CD4-positive, alpha-beta T cell treated with Interleukin-2 at 100 ng/mL for 4 hours (primary cell): ENCODE data around the gene AP4S1.
"Not testable (repeated sequence)": the region's sequence is repeated elsewhere in the genome, so short reads cannot be mapped to it uniquely, and the experiment has no call there.

Experiments used
- DNase-seq: peaks from one replicate; pipeline ENCODE4 v3.0.0-alpha.2; 2020; ENCODE audit warnings: low spot score

Gene AP4S1

DNA sequence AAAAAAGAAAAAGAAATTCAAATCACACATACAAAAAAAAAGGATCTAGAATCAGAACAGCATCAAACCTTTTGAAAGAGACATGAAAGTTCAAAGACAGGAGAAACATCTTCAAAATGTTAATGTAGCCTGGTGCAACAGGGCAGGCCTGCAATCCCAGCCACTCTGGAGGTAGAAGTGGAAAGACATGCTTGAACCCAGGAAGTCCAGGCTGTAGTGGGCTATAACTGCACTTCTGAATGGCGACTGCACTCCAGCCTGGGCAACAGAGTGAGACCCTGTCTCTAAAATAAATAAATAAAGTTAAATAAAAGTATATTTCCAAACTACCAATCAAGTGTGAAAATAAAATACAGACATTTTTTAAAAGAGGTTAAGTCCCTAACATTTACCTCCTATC lies 18.7 kb upstream of the AP4S1 start:
- DNase-seq, result no peak

DNA sequence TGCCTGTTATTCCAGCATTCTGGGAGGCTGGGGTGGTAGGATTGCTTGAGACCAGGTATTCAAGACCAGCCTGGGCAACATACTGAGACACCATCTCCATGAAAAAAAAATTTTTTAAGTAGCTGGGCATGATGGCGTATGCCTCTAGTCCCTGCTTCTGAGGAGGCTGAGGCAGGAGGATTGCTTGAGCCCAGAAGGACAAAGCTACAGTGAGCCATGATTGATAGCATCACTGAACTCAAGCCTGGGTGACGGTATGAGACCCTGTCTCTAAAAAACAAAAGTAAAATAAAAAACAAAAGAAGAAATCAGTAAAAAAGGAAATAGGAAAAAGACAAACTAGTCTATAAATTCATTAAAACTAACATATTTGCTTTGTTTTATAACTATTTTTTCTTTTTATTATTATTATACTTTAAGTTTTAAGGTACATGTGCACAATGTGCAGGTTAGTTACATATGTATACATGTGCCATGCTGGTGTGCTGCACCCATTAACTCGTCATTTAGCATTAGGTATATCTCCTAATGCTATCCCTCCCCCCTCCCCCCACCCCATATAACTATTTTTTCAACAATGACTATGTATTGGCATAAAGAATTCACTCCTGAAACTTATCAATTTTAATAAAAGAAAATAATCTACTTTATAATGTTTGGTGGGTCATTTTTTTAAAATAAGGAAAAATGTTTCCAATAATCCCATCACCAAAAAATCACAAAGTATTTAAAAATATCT lies 15.4 kb upstream of the AP4S1 start:
- no peak for DNase-seq

DNA sequence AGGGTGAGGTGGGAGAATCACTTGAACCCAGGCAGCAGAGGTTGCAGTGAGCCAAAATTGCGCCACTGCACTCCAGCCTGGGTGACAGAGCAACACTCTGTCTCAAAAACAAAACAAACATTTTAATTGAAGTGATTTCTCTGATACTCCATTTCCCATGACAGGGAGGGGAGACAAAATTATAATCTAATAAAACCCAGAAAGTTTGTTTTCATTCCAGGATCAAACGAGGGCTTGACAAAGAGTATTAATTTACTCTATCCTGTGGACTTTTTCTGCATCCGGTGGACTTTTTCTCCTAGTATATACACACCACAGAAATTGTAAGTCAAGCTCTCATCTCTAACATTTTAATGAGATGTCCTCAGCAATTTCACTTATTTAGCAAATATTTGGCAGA lies 14.5 kb upstream of the AP4S1 start:
- DNase-seq, result no peak

DNA sequence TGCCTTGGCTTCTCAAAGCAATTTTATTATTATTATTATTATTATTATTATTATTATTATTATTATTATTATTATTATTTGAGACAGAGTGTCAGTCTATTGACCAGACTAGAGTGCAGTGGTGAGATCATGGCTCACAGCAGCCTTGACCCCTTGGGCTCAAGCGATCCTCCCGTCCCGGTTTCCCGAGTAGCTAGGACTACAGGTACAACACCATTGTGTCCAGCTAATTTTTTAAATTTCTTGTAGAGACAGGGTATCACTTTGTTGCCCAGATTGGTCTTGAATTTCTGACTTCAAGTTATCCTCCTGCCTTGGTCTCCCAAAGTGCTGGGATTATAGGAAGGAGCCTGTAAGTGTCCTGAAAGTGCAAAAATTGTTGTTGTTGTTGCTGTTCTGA lies 11.6 kb upstream of the AP4S1 start:
- DNase-seq, result no peak

DNA sequence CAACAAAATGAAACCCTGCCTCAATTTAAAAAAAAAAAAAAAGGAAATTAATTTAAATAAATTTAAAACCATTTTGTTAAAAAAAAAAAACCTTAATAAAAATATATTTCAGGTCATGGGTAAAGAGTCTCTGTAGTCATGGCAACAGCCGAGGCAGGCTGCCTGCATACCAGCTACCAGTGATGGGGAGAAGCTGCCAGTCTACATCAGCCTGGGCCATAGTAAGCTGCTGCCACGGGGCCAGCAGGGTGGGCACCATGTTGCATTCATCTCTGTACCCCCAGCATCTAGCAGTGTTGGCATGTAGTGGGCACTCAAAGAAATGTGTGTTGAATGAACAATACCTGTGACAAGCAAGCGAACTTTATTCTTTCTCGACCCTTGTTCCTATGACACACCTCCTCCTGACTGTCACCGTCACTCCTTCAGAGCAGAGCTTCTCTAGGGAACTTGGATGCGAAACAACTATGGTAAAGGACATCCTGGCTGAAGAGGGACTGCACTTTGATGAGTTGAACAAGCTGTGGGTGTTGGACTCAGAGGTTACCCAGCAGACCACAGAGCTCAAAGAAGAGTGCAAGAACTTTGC lies 7.3 kb upstream of the AP4S1 start:
- no peak for DNase-seq

DNA sequence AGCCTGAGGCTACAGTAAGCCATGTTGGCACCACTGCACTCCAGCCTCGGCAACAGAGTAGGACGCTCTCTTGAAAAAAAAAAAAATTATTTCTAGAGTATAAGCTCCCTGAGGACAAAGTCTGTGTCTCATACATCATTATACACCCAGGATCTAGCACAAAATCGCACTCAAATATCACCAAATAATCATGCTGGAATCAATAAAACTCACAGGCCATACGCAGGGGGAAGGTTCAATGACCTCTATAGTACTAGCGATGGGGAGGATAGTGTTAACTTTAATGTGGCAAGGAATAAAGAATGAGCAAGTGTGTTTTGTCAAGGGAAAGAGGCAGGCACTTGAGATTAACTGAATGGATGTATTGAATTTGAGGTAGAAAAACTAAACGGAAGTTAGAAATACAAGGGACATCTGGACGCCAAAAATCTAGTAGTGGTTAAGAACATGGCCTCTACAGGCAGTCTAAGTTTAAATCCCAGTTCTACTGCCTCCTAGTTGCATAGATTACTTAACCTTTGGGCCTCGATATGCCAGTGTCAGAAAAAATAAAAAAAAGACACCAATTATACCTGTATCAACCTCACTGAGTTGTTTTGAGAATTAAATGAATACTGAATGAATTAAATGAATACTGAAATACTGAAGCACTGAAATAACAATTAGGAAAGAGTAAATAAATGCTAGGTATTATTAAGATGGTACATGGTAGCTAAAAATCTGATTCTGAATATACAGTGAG lies 4.4 kb upstream of the AP4S1 start:
- DNase-seq, result no peak

DNA sequence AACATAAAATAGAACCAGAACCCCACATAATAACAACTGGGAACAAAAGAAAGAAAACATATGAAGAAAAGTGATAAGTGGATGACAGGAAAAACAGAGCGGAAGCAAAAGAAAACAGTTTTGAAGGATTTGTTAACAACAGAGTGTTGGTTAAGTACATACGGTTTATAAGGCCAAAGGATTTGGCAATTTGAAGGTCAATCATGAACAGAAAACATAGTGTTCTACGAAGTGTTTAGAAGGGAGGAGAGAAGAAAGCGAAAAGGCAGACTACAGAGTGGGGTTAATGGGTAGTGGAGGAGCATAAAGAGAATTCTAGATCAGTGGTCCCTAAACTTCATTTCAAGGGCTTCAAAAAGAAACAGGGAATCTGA lies 3.9 kb upstream of the AP4S1 start:
- DNase-seq, result no peak

DNA sequence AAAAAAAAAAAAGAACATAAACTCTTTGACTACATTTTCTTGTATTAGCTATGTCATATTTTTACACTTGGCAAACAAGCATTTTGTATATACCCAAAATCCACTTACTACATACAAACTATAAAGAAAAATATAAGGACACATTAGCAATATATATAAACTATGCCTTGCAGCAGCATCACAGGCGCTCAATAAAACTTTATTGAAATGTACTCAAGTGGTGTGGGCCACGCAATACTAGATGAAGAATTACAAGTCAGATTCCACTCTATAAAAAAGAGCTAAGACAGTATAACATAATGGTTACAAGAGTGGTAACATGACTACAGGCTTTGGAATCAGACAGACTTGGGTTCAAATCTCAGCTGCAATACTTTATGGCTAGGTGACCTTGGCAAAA lies 3.1 kb upstream of the AP4S1 start:
- DNase-seq, result no peak

DNA sequence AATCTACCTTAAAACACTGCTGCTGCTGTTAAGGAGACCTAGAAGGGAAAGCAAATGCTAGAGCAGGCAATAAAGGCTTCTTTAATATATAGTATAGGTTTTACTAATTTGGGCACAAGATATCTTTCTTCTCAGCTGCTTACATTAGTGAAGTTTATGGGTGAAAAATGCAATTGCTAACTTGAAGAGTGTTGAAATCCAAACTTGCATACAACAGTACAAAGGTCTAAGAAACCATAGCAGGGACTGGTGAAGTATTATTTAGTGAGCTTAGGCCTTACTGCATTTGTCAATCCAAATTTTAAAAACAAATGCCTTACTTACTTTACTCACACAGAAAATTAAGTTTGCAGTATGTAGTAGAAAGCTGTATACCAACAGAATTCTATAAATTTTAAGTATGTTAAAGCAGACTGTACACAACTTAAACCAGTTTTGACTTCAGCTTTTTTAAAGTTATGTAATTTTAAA lies 1.4 kb upstream of the AP4S1 start:
- DNase-seq, result no peak

DNA sequence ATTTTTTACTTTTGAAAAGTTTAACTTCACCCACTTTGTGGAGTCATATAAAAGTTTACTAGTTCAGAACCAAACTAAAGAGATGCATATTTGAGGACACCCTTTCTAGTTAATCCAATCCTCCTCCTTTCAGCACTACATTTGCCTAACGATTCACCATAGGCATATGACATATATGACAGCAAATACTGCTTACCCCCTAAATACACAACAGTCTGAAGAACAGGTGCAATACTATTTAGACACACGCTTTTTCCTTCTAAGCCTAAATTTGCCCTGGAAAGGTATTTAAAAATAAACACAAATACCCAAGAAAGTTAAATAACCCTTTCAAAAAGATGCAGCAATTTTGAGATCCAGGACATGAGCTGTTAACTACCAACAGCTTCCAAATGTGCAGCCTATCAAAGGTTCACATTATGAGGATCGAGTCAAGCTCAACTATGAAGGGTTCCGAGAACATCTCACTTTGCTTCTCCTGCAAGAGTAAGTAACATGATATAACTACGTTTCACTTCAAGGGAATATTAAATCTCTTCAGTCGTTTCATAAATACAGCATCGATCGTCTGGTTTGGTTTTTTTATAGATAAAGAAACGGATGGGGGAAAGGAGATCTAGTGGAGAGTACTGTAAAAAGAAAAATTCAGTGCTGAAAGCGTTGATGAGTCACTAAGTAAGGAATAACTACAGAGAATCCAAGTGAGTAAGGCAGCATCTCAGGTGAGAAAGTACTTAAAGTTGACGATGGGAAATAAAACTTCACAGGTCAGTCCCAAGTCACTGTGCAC lies 677 bp upstream of the AP4S1 start:
- DNase-seq, result no peak

DNA sequence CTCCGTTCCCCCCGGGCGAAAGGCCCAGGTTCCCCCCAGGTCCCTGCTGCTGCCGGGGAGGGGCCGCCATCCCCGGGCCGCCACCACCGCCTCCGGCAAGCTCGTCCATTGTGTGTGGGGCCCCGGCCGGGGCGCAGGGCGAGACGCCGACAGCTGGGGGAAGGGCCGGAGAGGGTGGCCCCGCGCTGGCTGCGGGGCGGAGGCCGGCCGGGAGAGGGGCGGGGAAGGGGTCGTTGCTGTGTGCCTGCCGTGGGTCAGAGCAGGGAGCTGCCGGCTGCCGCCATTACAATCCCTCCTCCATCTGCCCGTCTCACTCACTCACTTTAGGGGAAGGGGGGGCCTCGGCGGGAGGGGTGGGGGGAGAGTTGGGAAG lies 614 bp downstream of the AP4S1 start, which contains the start of gene STRN3:
STRN3 (minus strand) TSS at position 303 of the 373 bp plus-strand sequence; CDS start at position 109, 194 bp downstream.
- DNase-seq, result no peak

DNA sequence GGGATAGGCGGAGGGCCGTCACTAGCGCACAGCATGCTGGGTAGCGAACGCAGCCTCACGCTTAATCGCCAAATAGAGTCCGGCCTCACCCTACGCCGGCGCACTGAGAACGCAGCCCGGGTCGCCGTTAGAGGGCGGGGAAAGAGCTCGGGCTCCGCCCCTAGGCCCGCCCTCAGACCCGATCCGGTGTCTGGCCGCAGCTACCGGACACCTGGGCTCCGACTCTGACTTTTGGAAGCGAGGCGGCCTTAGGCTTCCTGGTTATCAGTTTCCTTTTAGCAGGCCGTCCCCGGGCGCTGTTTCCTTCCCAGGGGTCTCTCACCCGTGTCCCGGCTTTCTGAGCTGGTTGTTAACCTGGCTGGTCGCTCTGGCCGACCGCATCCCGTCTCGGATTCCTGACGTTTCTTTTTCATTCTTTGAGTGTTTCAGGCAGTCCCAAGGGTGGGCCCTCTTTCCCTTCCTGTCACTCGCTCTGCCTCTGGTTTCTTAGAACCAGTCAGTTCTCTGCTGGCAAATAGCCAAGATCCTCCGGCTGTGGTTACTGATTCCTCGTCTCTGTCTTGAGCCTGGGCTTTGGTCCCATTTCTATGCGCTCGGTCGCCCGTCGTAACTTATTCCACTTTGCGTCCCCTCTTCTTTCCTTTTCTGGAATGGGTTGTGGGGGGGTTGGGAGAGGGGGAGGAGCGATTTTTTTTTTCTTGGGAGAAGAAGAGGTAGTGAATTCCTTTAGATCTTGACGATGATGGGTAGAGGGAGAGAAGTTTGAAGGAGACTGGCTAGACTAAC lies 1.2 kb downstream of the AP4S1 start:
- DNase-seq, result peak; percentile 92

DNA sequence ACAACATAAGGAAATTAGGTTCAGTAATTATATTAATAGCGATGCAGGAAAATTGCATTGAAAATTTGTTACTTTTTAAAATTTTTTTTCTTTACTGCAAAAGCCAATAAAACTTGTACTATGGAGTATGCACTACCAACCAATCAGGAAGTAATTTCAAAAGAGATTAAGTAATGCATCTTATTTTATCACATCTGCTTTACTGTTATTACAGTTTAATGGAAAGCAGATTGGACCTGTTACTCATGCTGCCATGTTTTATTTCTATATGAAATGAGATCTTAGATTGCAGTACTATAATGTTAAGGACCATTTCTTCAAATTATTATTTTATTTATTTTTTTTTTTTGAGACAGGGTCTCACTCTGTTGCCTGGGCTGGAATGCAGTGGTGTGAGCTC lies 2.4 kb downstream of the AP4S1 start:
- no peak for DNase-seq

DNA sequence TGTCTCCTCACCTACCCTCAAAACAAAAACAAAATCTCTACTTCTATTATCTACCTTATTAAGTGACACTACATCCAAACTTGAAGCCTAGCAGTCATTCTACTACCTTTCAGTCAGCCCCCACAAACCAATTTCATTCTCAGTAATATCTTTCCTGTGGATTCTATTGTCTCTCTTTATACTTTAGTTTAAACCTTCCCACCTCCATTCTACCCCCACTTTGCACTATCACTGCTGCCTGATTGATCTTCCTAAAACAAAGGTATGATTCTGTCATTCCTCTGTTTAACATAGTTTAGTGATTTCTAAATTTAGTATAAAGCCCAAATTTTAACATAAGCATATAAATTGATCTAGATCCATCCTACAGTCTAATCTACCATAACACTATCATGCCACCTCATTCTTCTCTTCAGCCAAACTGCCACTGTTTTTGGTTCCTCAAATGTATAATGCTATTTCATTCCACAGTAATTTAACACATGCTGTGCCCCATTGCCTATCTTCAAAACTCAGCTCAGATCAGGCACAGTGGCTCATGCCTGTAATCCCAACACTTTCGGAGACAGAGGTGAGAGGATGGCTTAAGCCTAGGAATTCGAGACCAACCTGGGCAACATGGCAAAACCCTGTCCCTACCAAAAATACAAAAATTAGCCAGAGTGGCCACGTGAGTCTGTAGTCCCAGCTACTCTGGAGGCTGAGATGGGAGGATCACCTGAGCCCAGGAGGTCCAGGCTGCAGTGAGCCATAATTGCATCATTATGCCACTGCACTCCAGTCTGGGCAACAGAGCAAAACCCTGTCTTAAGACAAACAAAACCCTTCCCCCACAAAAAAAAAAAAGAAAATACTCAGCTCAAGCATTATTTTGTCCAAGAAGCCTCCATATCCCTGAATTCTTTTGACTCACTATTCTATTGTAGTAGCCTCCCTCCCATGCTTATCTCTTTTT lies 3.8 kb downstream of the AP4S1 start:
- DNase-seq, result no peak

DNA sequence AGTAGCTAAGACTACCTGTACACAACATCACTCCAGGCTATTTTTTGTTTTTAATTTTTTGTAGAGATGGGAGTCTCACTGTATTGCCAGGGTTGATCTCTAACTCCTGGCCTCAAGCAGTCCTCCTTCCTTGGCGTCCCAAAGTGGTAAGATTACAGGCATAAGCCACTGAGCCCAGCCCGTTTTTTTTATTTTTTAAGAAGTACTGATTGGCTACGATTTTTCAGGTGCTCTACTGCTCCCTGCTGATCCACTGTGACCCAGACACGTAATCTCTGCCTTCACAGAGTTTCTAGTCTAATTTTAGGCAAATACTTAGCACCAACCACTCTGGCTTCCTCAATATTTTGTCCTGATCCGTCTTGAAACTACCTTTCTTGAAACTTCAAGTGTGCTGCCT lies 5.0 kb downstream of the AP4S1 start:
- DNase-seq, result no peak

DNA sequence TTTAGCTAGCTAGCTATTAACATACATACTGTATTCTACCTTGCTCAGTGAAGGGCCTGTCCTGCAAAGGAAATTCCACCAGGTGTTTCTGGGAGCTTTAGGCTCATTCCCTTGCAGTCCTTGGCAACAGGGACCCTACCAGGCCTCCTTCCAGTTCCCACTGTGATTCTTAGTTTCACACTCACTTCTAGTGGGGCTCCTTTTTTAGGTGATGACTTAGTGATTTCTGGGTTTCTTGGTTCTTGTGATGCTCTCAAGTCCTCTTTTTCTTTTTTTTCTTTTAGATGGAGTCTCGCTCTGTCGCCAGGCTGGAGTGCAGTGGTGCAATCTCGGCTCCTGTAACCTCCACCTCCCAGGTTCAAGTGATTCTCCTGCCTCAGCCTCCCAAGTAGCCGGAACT lies 11.1 kb downstream of the AP4S1 start:
- no peak for DNase-seq

DNA sequence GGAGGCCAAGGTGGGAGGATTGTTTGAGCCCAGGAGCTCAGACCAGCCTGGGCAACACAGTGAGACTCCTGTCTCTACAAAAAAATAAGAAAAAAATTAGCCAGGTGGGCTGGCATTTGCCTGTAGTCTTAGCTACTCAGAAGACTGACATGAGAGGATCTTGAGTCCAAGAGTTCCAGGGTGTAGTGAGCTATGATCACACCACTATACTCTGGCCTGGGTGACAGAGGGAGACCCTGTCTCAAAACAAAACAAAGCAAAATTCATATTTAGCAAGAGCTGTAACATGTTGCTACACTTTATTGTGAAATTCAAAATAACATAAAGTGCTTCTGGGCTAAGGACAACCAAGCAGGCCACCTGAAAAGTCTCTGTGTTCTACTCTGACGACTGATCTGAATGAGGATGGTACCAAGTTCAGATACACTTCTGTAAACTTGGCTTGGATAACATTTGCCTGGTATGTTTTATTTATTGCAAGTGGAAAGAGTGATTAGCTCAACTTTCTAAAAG lies 12.3 kb downstream of the AP4S1 start:
- no peak for DNase-seq

DNA sequence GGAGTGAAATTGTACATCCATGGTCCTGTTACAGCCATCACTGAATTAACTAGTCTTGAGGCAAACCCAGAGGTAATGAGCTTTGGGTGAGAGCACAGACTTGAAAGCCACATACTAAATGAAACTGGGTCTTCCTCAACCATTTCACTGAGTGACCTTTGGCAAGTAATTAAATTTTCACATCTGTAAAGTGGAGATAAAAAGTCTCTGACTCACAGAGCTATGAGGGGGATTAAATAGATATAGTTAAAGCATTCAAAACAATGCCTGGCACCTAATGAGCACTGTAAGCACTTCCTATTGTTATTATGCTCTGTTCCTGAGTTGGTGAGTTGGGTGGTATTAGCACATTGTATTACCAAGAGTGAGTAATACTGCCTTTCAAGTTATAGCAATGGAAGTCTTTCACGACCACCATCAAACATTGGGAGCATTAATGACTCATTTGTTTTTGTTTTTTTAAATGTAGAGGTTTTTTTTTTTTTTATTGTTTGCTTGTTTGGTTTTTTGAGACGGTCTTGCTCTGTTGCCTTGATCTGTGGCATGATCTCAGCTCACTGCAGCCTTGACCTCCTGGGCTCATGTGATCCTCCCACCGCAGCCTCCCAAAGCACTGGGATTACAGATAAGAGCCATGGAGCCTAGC lies 13.2 kb downstream of the AP4S1 start:
- no peak for DNase-seq

DNA sequence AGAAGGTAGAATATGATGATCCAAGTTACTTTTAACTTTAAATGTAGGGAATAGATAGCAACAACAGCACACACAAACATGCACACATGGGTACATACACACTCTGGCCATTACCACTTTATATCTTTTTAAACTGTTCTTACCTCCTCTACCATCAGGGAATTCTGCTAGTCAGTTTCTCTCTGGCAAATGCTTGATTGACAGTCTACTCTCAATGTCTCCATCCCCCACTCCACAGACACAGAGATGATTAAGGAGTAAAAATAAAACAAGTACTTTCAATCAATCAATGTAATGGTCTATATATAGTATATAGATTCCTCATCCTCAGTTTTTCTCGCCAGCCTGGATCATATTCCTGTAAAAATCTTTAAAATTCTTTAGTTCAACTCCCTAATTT lies 16.9 kb downstream of the AP4S1 start:
- no peak for DNase-seq

DNA sequence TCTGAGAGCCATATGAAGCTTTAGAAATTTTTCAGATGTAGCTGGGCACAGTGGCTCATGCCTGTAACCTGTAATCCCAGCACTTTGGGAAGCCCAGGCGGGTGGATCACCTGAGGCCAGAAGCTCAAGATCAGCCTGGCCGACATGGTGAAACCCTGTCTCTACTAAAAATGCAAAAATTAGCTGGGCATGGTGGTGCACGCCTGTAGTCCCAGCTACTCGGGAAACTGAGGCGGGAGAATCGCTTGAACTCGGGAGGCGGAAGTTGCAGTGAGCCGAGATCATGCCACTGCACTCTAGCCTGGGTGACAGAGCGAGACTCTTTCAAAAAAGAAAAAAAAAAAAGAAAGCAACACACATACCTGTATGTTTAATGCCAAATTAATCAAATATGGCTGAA lies 17.4 kb downstream of the AP4S1 start:
- DNase-seq, result not testable (repeated sequence)
